CD14-positive monocyte (primary cell): ENCODE measurements around the gene ABHD10. TPM values are rescaled to one million over a fixed set of nuclear protein-coding genes. Genes with fewer than 3 reads are reported as not detected.

ENCODE experiments used
- DNase-seq, 3 donors: peaks; one replicate each; pipeline ENCODE4 v3.0.0-alpha.2; 2011 to 2022
- H2AFZ ChIP-seq: 2 replicates; pipeline ENCODE4 v1.6.0; 2012; ENCODE audit warnings: mild to moderate bottlenecking, low read depth, low read length, inconsistent platforms; ENCODE audit not compliant: insufficient read depth, poor library complexity, severe bottlenecking
- H3K27ac ChIP-seq, 2 donors: 1 replicate in 1 of 2; 2 replicates in 1 of 2; pipeline ENCODE4 v1.5.1; 2012 to 2013; ENCODE audit warnings: low read length in 2 of 2, control low read depth in 1 of 2, inconsistent platforms in 1 of 2, low read depth in 1 of 2, mild to moderate bottlenecking in 1 of 2
- H3K27me3 ChIP-seq, 2 donors: one replicate each; pipeline versions ENCODE4 v1.6.0 to v1.6.1; 2011 to 2013; ENCODE audit warnings: low read length in 2 of 2; ENCODE audit not compliant: control insufficient read depth in 2 of 2, insufficient read depth in 2 of 2
- H3K36me3 ChIP-seq, 2 donors: replicated peaks in 1 of 2; 1 replicate in 1 of 2; 2 replicates in 1 of 2; pipeline versions ENCODE4 v1.5.1 to v1.6.1; 2012 to 2013; ENCODE audit warnings: low read length in 2 of 2, control low read depth in 1 of 2, inconsistent platforms in 1 of 2, mild to moderate bottlenecking in 1 of 2; ENCODE audit not compliant: insufficient read depth in 2 of 2, control insufficient read depth in 1 of 2
- H3K4me1 ChIP-seq, 2 donors: 1 replicate in 1 of 2; 2 replicates in 1 of 2; pipeline versions ENCODE4 v1.5.1 to v1.6.1; 2012 to 2013; ENCODE audit warnings: low read length in 2 of 2, control low read depth in 1 of 2, inconsistent platforms in 1 of 2, mild to moderate bottlenecking in 1 of 2, moderate library complexity in 1 of 2; ENCODE audit not compliant: insufficient read depth in 2 of 2, control insufficient read depth in 1 of 2
- H3K4me2 ChIP-seq: replicated peaks from 2 replicates; pipeline ENCODE3; 2012; ENCODE audit warnings: low read length, moderate library complexity, mild to moderate bottlenecking; ENCODE audit not compliant: poor library complexity, severe bottlenecking; ENCODE audit errors: extremely low read depth
- H3K4me3 ChIP-seq, 3 experiments: fragments of 200-600 bp in 1 of 3; sonication (generic) in 1 of 3; replicated peaks in 1 of 3; 1 replicate in 2 of 3; 2 replicates in 1 of 3; pipeline ENCODE4 v1.5.1; 2011 to 2013; ENCODE audit warnings: low read length in 3 of 3, mild to moderate bottlenecking in 3 of 3, control low read depth in 2 of 3, low read depth in 2 of 3, inconsistent platforms in 1 of 3, moderate library complexity in 1 of 3
- H3K79me2 ChIP-seq: 2 replicates; pipeline ENCODE4 v1.6.0; 2012; ENCODE audit warnings: mild to moderate bottlenecking, control low read depth, inconsistent platforms, low read length, moderate library complexity; ENCODE audit not compliant: insufficient read depth
- H3K9ac ChIP-seq: 2 replicates; pipeline ENCODE4 v1.6.0; 2017; ENCODE audit warnings: low read length, mild to moderate bottlenecking; ENCODE audit not compliant: insufficient read depth, poor library complexity, severe bottlenecking
- H3K9me3 ChIP-seq, 2 donors: replicated peaks in 1 of 2; 1 replicate in 1 of 2; 2 replicates in 1 of 2; pipeline versions ENCODE4 v1.5.1 to v1.6.1; 2012 to 2013; ENCODE audit warnings: low read length in 2 of 2, control low read depth in 1 of 2; ENCODE audit not compliant: control insufficient read depth in 1 of 2, insufficient read depth in 1 of 2
- H4K20me1 ChIP-seq: 2 replicates; pipeline ENCODE4 v1.6.0; 2012; ENCODE audit warnings: mild to moderate bottlenecking, low read length, control low read depth, moderate library complexity; ENCODE audit not compliant: insufficient read depth
- H3K27ac Mint-ChIP-seq, 7 donors: one replicate each; pipeline ENCODE4 v1.8.0; 2020; ENCODE audit warnings: mild to moderate bottlenecking in 7 of 7, mixed read lengths in 7 of 7, moderate library complexity in 6 of 7, inconsistent platforms in 2 of 7
- H3K27me3 Mint-ChIP-seq, 3 donors: one replicate each; pipeline ENCODE4 v1.8.0; 2021 to 2022; ENCODE audit warnings: low read depth in 3 of 3, mild to moderate bottlenecking in 3 of 3, mixed read lengths in 3 of 3, moderate library complexity in 3 of 3, inconsistent platforms in 1 of 3
- H3K36me3 Mint-ChIP-seq, 2 donors: one replicate each; pipeline ENCODE4 v1.8.0; 2020; ENCODE audit warnings: mixed read lengths in 2 of 2, inconsistent platforms in 1 of 2, mild to moderate bottlenecking in 1 of 2
- H3K4me1 Mint-ChIP-seq: one replicate; pipeline ENCODE4 v1.8.0; 2020; ENCODE audit warnings: mild to moderate bottlenecking, mixed read lengths
- H3K4me3 Mint-ChIP-seq, 2 donors: one replicate each; pipeline ENCODE4 v1.8.0; 2020; ENCODE audit warnings: mild to moderate bottlenecking in 2 of 2, mixed read lengths in 2 of 2, moderate library complexity in 1 of 2
- H3K9me3 Mint-ChIP-seq, 7 donors: one replicate each; pipeline ENCODE4 v1.8.0; 2020 to 2022; ENCODE audit warnings: mixed read lengths in 7 of 7, mild to moderate bottlenecking in 6 of 7, moderate library complexity in 6 of 7, inconsistent platforms in 2 of 7
- WGBS: methylation state at CpG from one replicate; pipeline ENCODE4 v1.1.5; 2013; ENCODE audit warnings: missing lambda C conversion rate; ENCODE audit not compliant: insufficient coverage; 5-methylcytosine and 5-hydroxymethylcytosine counted together
- intact Hi-C, 2 donors: fragments of 100-400 bp; cut with micrococcal nuclease; formaldehyde crosslinking; loops; one replicate each; pipeline versions ENCODE4 v1.15.0 to v1.15.1; 2023
- polyA plus RNA-seq, 3 donors: library from polyadenylated mRNA; depleted of rRNA in 1 of 3; unstranded in 2 of 3; stranded (reverse) in 1 of 3; fragments of 300-500 nt in 2 of 3; fragments of >200 nt in 1 of 3; fragmentation: Illumina TruSeq in 2 of 3; gene quantifications; 1 replicate in 2 of 3; 2 replicates in 1 of 3; pipeline ENCODE4 v1.2.3, GENCODE V29; 2012 to 2021
- TF ChIP-seq, protein P1 (sequence below): fragments of 200-600 bp; IDR thresholded peaks from one replicate; pipeline ENCODE4 v1.8.0; 2022; ENCODE audit warnings: antibody characterized with exemption, mild to moderate bottlenecking

Gene ABHD10
- polyA plus RNA-seq, 3 donors, result 15.2 to 22.3 (median 17.0) TPM

GRCh38 chr3:112000966-112001365 is 22.1 kb downstream of the ABHD10 start:
- H3K27me3 ChIP-seq, result peaks cover 30 to 33% of the 10 kb centered on the region in 2 donors
- TF ChIP-seq, protein P1, sequence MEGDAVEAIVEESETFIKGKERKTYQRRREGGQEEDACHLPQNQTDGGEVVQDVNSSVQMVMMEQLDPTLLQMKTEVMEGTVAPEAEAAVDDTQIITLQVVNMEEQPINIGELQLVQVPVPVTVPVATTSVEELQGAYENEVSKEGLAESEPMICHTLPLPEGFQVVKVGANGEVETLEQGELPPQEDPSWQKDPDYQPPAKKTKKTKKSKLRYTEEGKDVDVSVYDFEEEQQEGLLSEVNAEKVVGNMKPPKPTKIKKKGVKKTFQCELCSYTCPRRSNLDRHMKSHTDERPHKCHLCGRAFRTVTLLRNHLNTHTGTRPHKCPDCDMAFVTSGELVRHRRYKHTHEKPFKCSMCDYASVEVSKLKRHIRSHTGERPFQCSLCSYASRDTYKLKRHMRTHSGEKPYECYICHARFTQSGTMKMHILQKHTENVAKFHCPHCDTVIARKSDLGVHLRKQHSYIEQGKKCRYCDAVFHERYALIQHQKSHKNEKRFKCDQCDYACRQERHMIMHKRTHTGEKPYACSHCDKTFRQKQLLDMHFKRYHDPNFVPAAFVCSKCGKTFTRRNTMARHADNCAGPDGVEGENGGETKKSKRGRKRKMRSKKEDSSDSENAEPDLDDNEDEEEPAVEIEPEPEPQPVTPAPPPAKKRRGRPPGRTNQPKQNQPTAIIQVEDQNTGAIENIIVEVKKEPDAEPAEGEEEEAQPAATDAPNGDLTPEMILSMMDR, result no peak
- no peaks in the 10 kb centered on the region for H3K36me3 Mint-ChIP-seq
- no peak overlapping the region for H3K27ac Mint-ChIP-seq
- DNase-seq, result no peak
- H3K9me3 ChIP-seq, result peaks cover 0 to 5% of the 10 kb centered on the region in 2 donors
- no peak overlapping the region for H3K4me2 ChIP-seq
- no peaks in the 10 kb centered on the region for H3K79me2 ChIP-seq
- no peak overlapping the region for H3K4me3 ChIP-seq
- no peaks in the 10 kb centered on the region for H3K36me3 ChIP-seq
- no peak overlapping the region for H3K4me3 Mint-ChIP-seq
- peaks cover 0 to 3% (median 2%) of the 10 kb centered on the region in 7 donors for H3K9me3 Mint-ChIP-seq
- intact Hi-C loops, result no loop called here
- H4K20me1 ChIP-seq, result no peaks in the 10 kb centered on the region
- peaks cover 20% of the 10 kb centered on the region for H3K4me1 Mint-ChIP-seq
- peaks cover 11 to 12% of the 10 kb centered on the region in 2 donors for H3K4me1 ChIP-seq
- no peak overlapping the region for H3K9ac ChIP-seq
- H3K27me3 Mint-ChIP-seq, result peaks cover 36 to 55% (median 44%) of the 10 kb centered on the region in 3 donors
- H2AFZ ChIP-seq, result no peak overlapping the region
- no CpG with 5 or more reads among the region's 2 CpGs for WGBS
- no peak overlapping the region for H3K27ac ChIP-seq

DNA sequence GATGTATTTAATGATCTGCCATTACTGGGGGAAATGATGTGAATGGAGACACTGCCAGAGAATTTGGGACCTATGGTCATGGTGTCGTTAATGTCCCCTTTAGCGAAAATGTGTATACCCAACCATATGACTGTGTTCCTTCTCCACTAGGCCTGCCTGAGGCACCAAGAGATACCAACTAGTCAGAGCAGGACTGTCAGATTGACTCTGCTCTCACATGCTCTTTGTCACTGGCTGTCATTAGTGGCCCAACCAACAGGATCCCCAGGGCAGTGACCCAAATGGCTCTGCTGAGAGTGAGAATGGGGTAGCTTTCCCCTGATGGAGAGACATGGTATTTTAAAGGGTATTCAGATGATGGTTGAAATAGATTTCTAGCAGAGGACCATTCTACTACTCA is 22.7 kb downstream of the ABHD10 start:
- Mint-ChIP-seq H3K36me3 (no peaks in the 10 kb centered on the region), H3K4me1 (peaks cover 20% of the 10 kb centered on the region), H3K9me3 (peaks cover 0 to 3% (median 0%) of the 10 kb centered on the region in 7 donors), H3K27me3 (peaks cover 36 to 55% (median 44%) of the 10 kb centered on the region in 3 donors), H3K27ac (no peak overlapping the region), H3K4me3 (no peak overlapping the region)
- Histone ChIP-seq H3K79me2 (no peaks in the 10 kb centered on the region), H3K9ac (no peak overlapping the region), H3K4me2 (no peak overlapping the region), H3K36me3 (no peaks in the 10 kb centered on the region), H3K4me3 (no peak overlapping the region), H3K27ac (no peak overlapping the region), H2AFZ (no peak overlapping the region), H3K9me3 (peaks cover 0 to 5% of the 10 kb centered on the region in 2 donors), H4K20me1 (no peaks in the 10 kb centered on the region), H3K27me3 (peaks cover 30 to 33% of the 10 kb centered on the region in 2 donors), H3K4me1 (peaks cover 11 to 12% of the 10 kb centered on the region in 2 donors)
- WGBS, result 92% methylated on average over 2 of the region's 2 CpGs
- intact Hi-C loops, result no loop called here
- DNase-seq, result no peak
- TF ChIP-seq, protein P1, result no peak
